Activated naive CD4-positive, alpha-beta T cell treated with anti-CD3 and anti-CD28 coated beads, Interleukin-2, amount 50 U/mL, for 72 hours (primary cell): Measurements from ENCODE around the gene NPFFR1. TPM values are rescaled to one million over a fixed set of nuclear protein-coding genes. Genes with fewer than 3 reads are reported as not detected.
"Not testable (repeated sequence)": the region's sequence is repeated elsewhere in the genome, so short reads cannot be mapped to it uniquely, and the experiment has no call there.

Source experiments
- ATAC-seq, 2 donors: fragments of 150-1000 bp; cut with Tn5 transposase; 2 replicates each; pipeline ENCODE4 v1.10.0; 2021; ENCODE audit warnings: mild to moderate bottlenecking in 2 of 2, moderate library complexity in 2 of 2
- DNase-seq, 2 donors: peaks; one replicate each; pipeline ENCODE4 v3.0.0; 2021 to 2022; ENCODE audit warnings: low spot score in 2 of 2
- H3K27ac Mint-ChIP-seq, 2 donors: one replicate each; pipeline ENCODE4 v1.8.0; 2022; ENCODE audit warnings: mild to moderate bottlenecking in 2 of 2, mixed read lengths in 2 of 2
- H3K36me3 Mint-ChIP-seq, 2 donors: one replicate each; pipeline ENCODE4 v1.8.0; 2022; ENCODE audit warnings: mixed read lengths in 2 of 2
- H3K9me3 Mint-ChIP-seq, 2 donors: one replicate each; pipeline ENCODE4 v1.8.0; 2022; ENCODE audit warnings: mixed read lengths in 2 of 2
- total RNA-seq, 2 donors: library from RNA; stranded (reverse); gene quantifications; one replicate each; pipeline ENCODE4 v1.2.3, GENCODE V29; 2022

The NPFFR1 gene
- total RNA-seq, 2 donors from 2014 or later, result not detected

DNA sequence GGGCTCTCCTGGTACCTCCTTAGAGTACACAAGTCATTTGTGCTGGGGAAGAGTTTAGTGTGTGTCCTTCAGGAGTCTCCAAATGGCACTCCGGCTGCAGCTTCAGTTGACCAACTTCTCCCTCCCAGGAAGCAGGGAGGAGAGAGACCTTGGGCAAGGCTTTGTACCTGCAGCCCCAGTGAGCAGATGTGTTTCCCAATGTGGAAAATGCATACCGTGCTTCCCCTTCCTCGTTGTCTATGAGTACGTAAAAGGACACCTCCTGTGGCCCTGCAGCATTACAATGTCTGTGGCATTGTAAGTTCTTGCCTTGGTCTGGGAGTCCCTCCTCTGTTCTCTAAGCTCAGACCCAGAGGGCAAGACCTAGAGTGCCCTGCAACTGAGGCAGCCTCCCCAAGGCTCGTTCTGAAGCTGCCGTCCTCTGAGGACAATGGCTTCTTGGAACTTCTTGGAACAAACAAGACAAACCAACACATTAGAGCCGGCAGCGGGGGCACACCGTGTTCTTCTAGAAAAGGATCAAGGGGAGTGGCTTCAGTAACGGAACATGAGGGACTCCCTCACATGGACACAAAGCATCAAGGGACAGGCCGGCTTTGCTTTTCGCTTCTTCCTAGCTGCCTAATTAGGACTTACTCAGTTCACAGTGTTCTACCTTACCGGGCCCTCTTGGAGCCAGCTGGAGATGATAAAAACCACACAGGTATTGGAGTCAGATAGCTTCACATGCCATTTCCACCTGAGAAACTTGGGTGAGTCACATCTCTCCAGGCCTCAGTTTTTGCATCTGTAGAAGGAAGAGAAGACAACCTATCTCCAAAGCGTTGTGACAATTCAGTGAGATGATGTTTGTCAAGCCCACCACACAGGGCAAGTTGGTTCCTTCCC, 29.7 kb downstream of the NPFFR1 start:
- no peak overlapping the region for H3K27ac Mint-ChIP-seq
- H3K36me3 Mint-ChIP-seq, result no peaks in the 10 kb centered on the region
- DNase-seq, result no peak
- H3K9me3 Mint-ChIP-seq, result no peaks in the 10 kb centered on the region
- ATAC-seq, result no peak

GRCh38 chr10:70250961-70251680, 32.7 kb downstream of the NPFFR1 start:
- H3K9me3 Mint-ChIP-seq, result no peaks in the 10 kb centered on the region

DNA sequence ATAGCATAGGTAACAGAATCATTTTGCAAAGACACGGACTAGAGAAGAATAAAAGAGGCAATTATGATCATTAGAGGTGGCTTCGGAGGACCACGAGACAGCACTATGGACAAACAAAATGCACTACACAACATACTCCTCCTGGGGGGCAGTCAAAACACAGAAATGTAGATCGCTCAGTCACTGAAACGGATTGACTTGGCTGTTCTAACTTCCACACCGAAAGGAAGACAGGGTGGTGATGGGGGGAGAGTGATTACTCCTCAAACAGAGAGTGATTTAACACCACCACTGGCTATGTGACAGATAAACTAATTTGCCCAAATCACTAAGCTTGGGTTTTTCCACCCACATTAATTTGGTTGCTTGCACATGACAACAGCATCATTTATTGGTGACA, 36.4 kb downstream of the NPFFR1 start:
- Mint-ChIP-seq H3K27ac (no peak overlapping the region), H3K36me3 (no peaks in the 10 kb centered on the region), H3K9me3 (no peaks in the 10 kb centered on the region)
- DNase-seq (no peak), ATAC-seq (no peak)

More at GRCh38 chr10:70250961-70251680, 32.7 kb downstream of the NPFFR1 start:
- H3K36me3 Mint-ChIP-seq, result no peaks in the 10 kb centered on the region
- ATAC-seq, result no peak
- no peak overlapping the region for H3K27ac Mint-ChIP-seq
- DNase-seq, result no peak

DNA sequence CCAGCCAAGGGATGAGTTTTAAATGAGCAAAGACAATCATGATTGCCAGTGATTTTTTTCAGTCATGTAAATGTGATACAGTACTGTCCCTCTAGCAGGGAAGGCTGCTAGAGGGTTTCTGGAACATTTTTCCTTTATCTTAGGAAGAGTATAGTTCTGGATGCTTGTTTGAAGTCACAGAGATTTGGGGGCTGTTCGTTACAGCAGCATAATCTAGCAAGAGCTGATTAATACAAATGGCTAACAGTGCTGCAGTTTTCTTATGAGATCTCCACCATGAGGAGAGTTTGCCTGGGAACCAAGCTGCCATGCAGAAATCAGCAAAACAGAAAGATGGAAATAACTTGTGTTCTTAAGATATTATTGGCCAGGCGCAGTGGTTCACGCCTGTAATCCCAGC, 42.7 kb downstream of the NPFFR1 start:
- Mint-ChIP-seq H3K9me3 (peaks cover 0 to 4% of the 10 kb centered on the region in 2 donors), H3K36me3 (no peaks in the 10 kb centered on the region), H3K27ac (no peak overlapping the region)
- ATAC-seq, result no peak
- DNase-seq, result no peak

- not testable (repeated sequence) for DNase-seq, H3K36me3 Mint-ChIP-seq, H3K27ac Mint-ChIP-seq, ATAC-seq, H3K9me3 Mint-ChIP-seq
Observed at GRCh38 chr10:70239986-70240385, 43.8 kb downstream of the NPFFR1 start.

GRCh38 chr10:70239077-70239976, 44.5 kb downstream of the NPFFR1 start:
- H3K9me3 Mint-ChIP-seq, H3K27ac Mint-ChIP-seq, ATAC-seq, H3K36me3 Mint-ChIP-seq, DNase-seq: not testable (repeated sequence)

DNA sequence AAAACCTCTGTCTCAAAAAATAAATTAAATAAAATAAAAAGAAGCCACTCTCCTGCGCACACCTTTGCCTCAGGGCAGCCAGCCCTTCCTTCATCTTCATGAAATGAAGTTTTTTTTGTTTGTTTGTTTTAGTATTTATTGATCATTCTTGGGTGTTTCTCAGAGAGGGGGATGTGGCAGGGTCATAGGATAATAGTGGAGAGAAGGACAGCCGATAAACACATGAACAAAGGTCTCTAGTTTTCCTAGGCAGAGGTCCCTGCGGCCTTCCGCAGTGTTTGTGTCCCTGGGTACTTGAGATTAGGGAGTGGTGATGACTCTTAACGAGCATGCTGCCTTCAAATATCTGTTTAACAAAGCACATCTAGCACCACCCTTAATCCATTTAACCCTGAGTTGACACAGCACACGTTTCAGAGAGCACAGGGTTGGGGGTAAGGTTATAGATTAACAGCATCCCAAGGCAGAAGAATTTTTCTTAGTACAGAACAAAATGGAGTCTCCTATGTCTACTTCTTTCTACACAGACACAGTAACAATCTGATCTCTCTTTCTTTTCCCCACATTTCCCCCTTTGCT, 45.8 kb downstream of the NPFFR1 start:
- not testable (repeated sequence) for ATAC-seq, DNase-seq, H3K36me3 Mint-ChIP-seq, H3K9me3 Mint-ChIP-seq
- peak overlapping the region in 1 of 2 donors; percentile 37 for H3K27ac Mint-ChIP-seq

DNA sequence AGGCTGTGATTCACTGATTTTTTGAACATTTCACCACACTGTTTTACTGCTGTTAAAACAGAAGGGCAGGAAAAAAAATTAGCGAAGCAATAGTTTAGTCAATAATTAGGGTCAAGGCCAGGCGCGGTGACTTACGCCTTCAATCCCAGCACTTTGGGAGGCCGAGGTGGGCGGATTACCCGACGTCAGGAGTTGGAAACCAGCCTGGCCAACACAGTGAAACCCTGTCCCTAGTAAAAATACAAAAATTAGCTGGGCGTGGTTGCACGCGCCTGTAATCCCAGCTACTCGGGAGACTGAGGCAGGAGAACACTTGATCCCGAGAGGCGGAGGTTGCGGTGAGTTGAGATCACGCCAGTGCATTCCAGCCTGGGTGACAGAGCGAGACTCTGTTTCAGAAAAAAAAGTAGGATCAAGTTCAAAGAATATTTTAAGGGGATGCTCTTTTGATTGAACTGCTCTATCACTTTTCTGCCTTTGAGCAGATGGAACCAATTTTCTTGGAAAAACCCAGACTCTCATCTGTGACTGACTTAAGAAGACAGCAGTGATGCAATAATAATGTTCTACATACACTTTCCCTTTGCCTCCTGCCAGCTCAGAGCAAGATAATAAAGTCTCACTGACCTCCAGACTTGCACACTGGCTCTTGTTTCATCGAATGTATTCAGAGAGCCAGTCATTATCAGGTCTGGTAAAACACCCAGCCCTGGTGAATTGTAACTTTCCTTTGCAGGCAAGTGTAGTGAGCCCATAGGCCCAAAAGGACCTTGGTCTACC, 48.9 kb downstream of the NPFFR1 start:
- DNase-seq (no peak), ATAC-seq (no peak)
- Mint-ChIP-seq H3K9me3 (no peaks in the 10 kb centered on the region), H3K27ac (no peak overlapping the region), H3K36me3 (peaks cover 11 to 16% of the 10 kb centered on the region in 2 donors)

- Mint-ChIP-seq H3K27ac (peak overlapping the region; percentile 91 to 94), H3K36me3 (peaks cover 11 to 23% of the 10 kb centered on the region in 2 donors), H3K9me3 (no peaks in the 10 kb centered on the region)
- DNase-seq (no peak), ATAC-seq (no peak)
Observed at GRCh38 chr10:70233939-70234300, 49.9 kb downstream of the NPFFR1 start.

DNA sequence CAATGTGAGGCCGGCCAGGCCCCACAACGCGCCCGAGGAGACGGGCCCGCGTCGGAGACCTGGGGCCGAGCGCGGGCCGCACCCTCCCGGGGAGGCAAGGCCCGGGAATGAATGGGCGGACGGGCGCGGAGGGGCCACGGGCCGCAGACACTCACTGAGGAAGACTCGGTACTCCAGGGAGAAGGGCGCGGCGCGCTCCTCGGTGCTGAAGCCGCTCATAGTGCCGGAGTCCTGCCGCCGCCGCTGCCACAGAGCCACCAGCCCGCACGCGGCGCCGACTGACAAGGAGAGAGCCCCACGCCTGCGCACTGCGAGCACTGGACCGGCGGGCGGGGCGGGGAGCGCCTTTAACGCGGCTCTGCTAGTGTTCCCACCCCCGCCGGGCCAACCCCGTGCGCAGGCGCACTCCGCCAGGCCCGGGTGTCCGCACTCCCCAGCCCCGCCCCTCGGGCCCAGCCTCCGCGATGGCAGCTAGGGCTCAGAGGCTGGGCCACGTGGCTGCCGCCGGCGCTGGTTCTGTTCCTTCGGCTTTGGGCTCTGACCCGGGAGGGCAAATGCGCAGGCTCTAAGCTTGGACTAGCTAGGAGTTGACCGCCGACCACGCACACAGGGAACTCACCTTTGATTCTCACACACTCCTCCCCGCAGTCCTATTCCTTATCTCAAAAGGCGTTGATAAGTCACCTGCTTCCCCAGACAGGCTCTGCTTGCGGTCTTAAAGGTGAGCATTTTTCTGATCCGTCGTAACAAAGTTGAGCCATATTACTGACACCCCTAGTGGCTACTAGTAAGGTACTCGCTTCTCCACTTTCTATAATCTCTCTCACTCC, 50.5 kb downstream of the NPFFR1 start, which contains the start of gene PPA1:
Gene PPA1, minus strand, starts transcription at position 321 of the 830 bp plus-strand sequence. Its CDS starts 102 bp downstream, at position 219.
- H3K9me3 Mint-ChIP-seq, result no peaks in the 10 kb centered on the region

DNA sequence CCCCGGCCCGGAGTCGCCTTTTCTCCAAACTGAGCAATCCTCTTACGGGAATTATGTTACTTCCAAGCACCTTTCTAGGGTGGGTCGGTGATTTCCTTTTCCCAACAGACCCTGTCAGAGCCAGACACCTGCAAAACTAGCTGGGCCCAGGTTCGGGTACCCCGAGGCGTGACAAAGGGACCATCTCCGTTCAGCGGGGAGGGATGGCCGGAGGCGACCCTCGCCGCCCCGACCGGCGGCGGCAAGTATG, 51.0 kb downstream of the NPFFR1 start:
- no peak for DNase-seq
- peaks cover 11 to 23% of the 10 kb centered on the region in 2 donors for H3K36me3 Mint-ChIP-seq
- no peaks in the 10 kb centered on the region for H3K9me3 Mint-ChIP-seq
- no peak for ATAC-seq
- peak overlapping the region; percentile 91 to 94 for H3K27ac Mint-ChIP-seq

More for the DNA sequence above, 50.5 kb downstream of the NPFFR1 start, which contains the start of gene PPA1:
- Mint-ChIP-seq H3K27ac (peak within 1 kb of the TSS; percentile 91 to 94), H3K36me3 (peaks cover 11 to 23% of the 10 kb centered on the region in 2 donors)
- DNase-seq, result peak; percentile 99 to 100
- peak; percentile 90 to 93 for ATAC-seq

- Mint-ChIP-seq H3K9me3 (no peaks in the 10 kb centered on the region), H3K36me3 (peaks cover 11 to 23% of the 10 kb centered on the region in 2 donors), H3K27ac (peak overlapping the region; percentile 91 to 94)
- peak in 1 of 2 donors; percentile 40 for DNase-seq
- peak; percentile 25 to 33 for ATAC-seq
Observed at GRCh38 chr10:70232155-70232858, 51.5 kb downstream of the NPFFR1 start.

GRCh38 chr10:70228491-70228890, 55.3 kb downstream of the NPFFR1 start:
- Mint-ChIP-seq H3K27ac (peak overlapping the region in 1 of 2 donors; percentile 2), H3K36me3 (peaks cover 11 to 28% of the 10 kb centered on the region in 2 donors), H3K9me3 (no peaks in the 10 kb centered on the region)
- DNase-seq, result no peak
- ATAC-seq, result no peak

DNA sequence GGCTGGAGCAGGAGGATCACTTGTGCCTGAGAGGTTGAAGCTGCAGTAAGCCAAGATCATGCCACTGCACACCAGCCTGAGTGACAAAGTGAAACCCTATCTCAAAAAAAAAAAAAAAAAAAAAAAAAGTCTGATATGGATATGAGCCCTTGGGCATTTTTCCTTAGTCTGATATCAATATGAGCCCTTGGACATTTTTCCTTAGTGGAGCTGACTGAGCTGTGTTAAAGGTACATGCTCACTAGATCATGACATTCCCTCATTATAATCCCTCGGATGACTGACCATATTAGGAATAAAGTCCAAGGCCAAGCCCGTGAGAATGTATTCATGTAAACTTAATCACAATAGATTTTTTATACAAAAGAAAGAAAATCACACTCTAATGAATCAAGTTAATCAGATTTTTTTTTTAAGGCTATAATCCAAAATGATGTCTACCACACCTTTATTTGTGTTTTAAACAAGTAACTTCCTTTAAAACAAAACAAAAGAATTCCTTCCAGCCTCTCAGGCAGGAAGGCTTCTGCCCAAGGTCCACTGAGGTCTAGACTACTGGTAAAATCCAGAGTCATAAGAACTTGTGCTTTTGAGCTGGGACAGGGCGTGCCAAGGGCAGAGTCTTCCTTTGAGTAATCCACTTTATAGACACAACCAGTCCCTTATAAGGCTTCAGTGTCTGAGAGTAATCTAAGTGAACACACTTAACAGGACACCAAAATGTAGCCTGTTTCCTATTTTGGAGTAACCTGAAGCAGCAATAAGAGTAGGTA, 56.1 kb downstream of the NPFFR1 start:
- Mint-ChIP-seq H3K27ac (no peak overlapping the region), H3K36me3 (peaks cover 10 to 33% of the 10 kb centered on the region in 2 donors), H3K9me3 (no peaks in the 10 kb centered on the region)
- ATAC-seq (no peak), DNase-seq (no peak)
